Stimulated activated naive CD8-positive, alpha-beta T cell treated with anti-CD3 and anti-CD28 coated beads, Interleukin-15, amount 100 ng/mL, for 72 hours (primary cell): ENCODE results near the gene PPP1R10.

Experiments used
- ATAC-seq: fragments of 150-1000 bp; cut with Tn5 transposase; 2 replicates; pipeline ENCODE4 v1.10.0; 2021; ENCODE audit warnings: mild to moderate bottlenecking, moderate library complexity
- DNase-seq, 2 donors: peaks; one replicate each; pipeline ENCODE4 v3.0.0; 2021 to 2022
- H3K27ac Mint-ChIP-seq, 2 donors: one replicate each; pipeline ENCODE4 v1.8.0; 2022; ENCODE audit warnings: mild to moderate bottlenecking in 2 of 2, mixed read lengths in 2 of 2, moderate library complexity in 2 of 2
- H3K27me3 Mint-ChIP-seq: one replicate; pipeline ENCODE4 v1.8.0; 2022; ENCODE audit warnings: mixed read lengths
- H3K4me1 Mint-ChIP-seq: one replicate; pipeline ENCODE4 v1.8.0; 2022; ENCODE audit warnings: mild to moderate bottlenecking, mixed read lengths
- H3K4me3 Mint-ChIP-seq, 2 donors: one replicate each; pipeline ENCODE4 v1.8.0; 2022; ENCODE audit warnings: mild to moderate bottlenecking in 2 of 2, mixed read lengths in 2 of 2, moderate library complexity in 1 of 2
- H3K9me3 Mint-ChIP-seq, 2 donors: one replicate each; pipeline ENCODE4 v1.8.0; 2022; ENCODE audit warnings: mixed read lengths in 2 of 2

The PPP1R10 gene

DNA sequence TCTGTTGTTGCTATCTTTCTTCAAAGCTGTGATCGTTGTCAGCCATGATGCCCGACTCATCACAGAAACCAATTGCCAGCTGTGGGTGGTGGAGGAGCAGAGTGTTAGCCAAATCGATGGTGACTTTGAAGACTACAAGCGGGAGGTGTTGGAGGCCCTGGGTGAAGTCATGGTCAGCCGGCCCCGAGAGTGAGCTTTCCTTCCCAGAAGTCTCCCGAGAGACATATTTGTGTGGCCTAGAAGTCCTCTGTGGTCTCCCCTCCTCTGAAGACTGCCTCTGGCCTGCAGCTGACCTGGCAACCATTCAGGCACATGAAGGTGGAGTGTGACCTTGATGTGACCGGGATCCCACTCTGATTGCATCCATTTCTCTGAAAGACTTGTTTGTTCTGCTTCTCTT, 26.5 kb downstream of the PPP1R10 start:
- peak overlapping the region in 1 of 2 donors; percentile 56 for H3K27ac Mint-ChIP-seq
- ATAC-seq (no peak), DNase-seq (no peak)
- no peaks in the 10 kb centered on the region for H3K9me3 Mint-ChIP-seq
- H3K4me3 Mint-ChIP-seq, result no peak overlapping the region
- H3K27me3 Mint-ChIP-seq, result no peaks in the 10 kb centered on the region
- peaks cover 6% of the 10 kb centered on the region for H3K4me1 Mint-ChIP-seq

DNA sequence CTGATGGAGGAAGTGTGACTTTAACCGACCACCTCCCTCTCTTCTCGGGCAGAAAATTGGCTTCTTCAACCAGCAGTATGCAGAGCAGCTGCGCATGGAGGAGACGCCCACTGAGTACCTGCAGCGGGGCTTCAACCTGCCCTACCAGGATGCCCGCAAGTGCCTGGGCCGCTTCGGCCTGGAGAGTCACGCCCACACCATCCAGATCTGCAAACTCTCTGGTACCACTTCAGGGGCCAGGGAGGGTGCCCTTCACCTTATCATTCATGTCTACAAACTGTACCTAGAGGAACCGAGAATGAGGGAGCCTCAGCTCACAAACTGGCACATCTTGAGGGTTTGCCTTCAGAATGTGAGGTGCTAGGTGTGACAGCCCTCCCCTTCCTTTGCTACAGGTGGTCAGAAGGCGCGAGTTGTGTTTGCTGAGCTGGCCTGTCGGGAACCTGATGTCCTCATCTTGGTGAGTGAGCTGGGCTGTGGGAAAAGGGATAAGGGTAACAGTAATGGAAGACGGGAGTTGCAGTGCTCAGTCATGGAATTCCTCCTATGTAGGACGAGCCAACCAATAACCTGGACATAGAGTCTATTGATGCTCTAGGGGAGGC, 27.2 kb downstream of the PPP1R10 start:
- ATAC-seq (no peak), DNase-seq (no peak)
- Mint-ChIP-seq H3K9me3 (no peaks in the 10 kb centered on the region), H3K27me3 (no peaks in the 10 kb centered on the region), H3K4me3 (no peak overlapping the region), H3K27ac (no peak overlapping the region), H3K4me1 (peaks cover 6% of the 10 kb centered on the region)

GRCh38 chr6:30583921-30584320, 33.1 kb downstream of the PPP1R10 start:
- H3K27ac Mint-ChIP-seq, result no peak overlapping the region
- no peak for ATAC-seq

DNA sequence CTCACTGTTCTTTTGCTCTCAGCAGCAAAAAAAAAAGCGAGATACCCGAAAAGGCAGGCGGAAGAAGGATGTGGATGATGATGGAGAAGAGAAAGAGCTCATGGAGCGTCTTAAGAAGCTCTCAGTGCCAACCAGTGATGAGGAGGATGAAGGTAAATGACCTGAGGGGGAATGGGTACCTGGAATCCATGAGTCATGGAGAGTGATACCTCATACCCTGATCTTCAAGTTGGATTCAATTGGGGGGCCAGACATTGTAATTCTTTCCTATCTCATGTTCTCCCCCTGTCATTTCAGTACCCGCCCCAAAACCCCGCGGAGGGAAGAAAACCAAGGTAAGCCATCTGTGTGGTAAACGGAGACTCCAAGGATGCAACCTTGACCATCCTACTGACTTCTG, 39.0 kb downstream of the PPP1R10 start:
- no peak for DNase-seq
- Mint-ChIP-seq H3K27ac (peak overlapping the region in 1 of 2 donors; percentile 49), H3K9me3 (no peaks in the 10 kb centered on the region), H3K4me1 (peaks cover 37% of the 10 kb centered on the region), H3K27me3 (no peaks in the 10 kb centered on the region), H3K4me3 (no peak overlapping the region)
- no peak for ATAC-seq

More at GRCh38 chr6:30583921-30584320, 33.1 kb downstream of the PPP1R10 start:
- DNase-seq, result no peak
- Mint-ChIP-seq H3K27me3 (no peaks in the 10 kb centered on the region), H3K4me1 (no peaks in the 10 kb centered on the region), H3K4me3 (no peak overlapping the region), H3K9me3 (no peaks in the 10 kb centered on the region)

DNA sequence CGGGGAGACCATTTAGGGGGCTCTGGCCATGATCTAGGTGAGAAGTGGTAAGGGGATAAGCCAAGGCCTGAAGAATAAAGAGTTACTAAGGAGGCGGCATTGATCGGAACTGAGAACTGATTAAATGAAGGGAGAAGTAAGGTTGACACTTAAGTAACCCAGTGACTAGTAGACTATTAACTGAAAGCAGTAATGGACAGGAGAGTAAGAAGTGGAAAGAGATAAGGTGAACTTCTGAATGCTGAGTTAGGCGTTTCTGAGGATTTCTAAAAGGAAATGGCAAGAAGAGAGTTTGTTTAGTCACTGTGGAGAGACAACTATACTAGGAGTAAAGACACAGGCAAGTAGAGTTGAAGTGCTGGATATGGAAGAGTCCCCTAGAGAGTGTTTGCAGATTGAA, 43.9 kb downstream of the PPP1R10 start:
- ATAC-seq (no peak), DNase-seq (no peak)
- Mint-ChIP-seq H3K9me3 (no peaks in the 10 kb centered on the region), H3K4me1 (peaks cover 78% of the 10 kb centered on the region), H3K27me3 (no peaks in the 10 kb centered on the region), H3K4me3 (peak overlapping the region; percentile 95 to 99), H3K27ac (peak overlapping the region in 1 of 2 donors; percentile 20)

GRCh38 chr6:30572148-30572547, 44.9 kb downstream of the PPP1R10 start:
- no peak for DNase-seq
- H3K27ac Mint-ChIP-seq, result peak overlapping the region; percentile 99 to 100
- no peak for ATAC-seq

GRCh38 chr6:30571762-30572082, 45.3 kb downstream of the PPP1R10 start:
- Mint-ChIP-seq H3K27ac (peak overlapping the region; percentile 99 to 100), H3K4me1 (peaks cover 75% of the 10 kb centered on the region), H3K27me3 (no peaks in the 10 kb centered on the region), H3K9me3 (no peaks in the 10 kb centered on the region), H3K4me3 (peak overlapping the region; percentile 95 to 99)
- ATAC-seq (no peak), DNase-seq (no peak)

More at GRCh38 chr6:30572148-30572547, 44.9 kb downstream of the PPP1R10 start:
- H3K4me3 Mint-ChIP-seq, result peak overlapping the region; percentile 95 to 99
- no peaks in the 10 kb centered on the region for H3K9me3 Mint-ChIP-seq
- no peaks in the 10 kb centered on the region for H3K27me3 Mint-ChIP-seq
- peaks cover 76% of the 10 kb centered on the region for H3K4me1 Mint-ChIP-seq

DNA sequence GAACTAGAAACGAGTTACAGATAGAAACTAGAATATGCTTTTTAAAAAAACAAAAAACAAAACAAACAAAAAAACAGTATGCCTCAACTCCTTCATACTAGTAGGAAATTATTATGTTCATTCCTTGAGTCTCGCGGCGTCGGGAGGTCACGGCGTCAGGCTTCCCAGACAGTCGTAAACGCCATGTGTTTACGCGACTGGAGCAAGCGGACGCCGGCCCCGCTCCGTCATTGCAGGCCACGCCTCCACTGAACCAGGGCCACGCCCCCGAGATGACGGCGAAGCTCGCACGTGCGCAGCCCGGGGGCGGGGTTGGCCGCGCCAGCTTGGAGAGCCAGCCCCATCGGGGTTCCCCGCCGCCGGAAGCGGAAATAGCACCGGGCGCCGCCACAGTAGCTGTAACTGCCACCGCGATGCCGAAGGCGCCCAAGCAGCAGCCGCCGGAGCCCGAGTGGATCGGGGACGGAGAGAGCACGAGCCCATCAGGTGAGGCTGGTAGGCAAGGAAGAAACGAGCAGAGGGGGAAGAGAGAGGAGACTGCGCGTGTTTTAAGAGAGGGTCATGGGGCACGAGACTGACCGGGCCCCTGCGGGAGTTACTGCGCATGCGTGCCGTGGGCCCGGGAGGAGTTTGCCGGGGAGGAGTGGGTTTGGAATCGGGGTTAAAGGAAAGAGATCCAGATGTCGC, 45.8 kb downstream of the PPP1R10 start, which contains the start of gene ABCF1:
TSS of gene ABCF1 (plus strand) at position 368 of the 687 bp plus-strand sequence. CDS start at position 414, 46 bp downstream.
- Mint-ChIP-seq H3K4me3 (peak within 1 kb of the TSS; percentile 95 to 99), H3K27me3 (no peaks in the 10 kb centered on the region), H3K27ac (peak within 1 kb of the TSS; percentile 99 to 100), H3K9me3 (no peaks in the 10 kb centered on the region), H3K4me1 (peaks cover 70% of the 10 kb centered on the region)
- peak; percentile 93 for ATAC-seq
- DNase-seq, result peak; percentile 99 to 100

- ATAC-seq (peak; percentile 25), DNase-seq (no peak)
- Mint-ChIP-seq H3K4me3 (peak overlapping the region; percentile 95 to 99), H3K27ac (peak overlapping the region; percentile 99 to 100), H3K9me3 (no peaks in the 10 kb centered on the region), H3K4me1 (peaks cover 70% of the 10 kb centered on the region), H3K27me3 (no peaks in the 10 kb centered on the region)
These were observed 46.3 kb downstream of the PPP1R10 start for GRCh38 chr6:30570740-30571074.

DNA sequence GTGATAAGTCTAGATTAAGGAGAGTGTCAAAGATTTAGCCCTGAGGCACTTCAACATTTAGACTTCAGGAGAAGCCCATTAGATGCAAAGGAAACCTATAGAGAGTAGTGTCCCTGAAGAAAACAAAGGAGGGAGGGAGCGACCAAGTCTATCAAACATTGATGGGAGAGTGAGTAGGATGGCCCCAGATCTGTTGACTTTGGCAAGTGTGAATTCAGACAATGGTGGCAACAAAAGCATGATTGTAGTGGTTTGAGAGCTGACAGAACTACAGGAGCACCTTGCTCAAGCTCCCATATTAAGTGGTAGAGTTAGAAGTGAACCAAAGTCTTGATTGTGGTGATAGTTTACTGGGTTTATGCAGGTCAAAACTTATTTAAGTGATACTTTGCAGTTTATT, 46.8 kb downstream of the PPP1R10 start:
- Mint-ChIP-seq H3K9me3 (no peaks in the 10 kb centered on the region), H3K27me3 (no peaks in the 10 kb centered on the region), H3K27ac (peak overlapping the region in 1 of 2 donors; percentile 30), H3K4me3 (peak overlapping the region; percentile 95 to 99), H3K4me1 (peaks cover 70% of the 10 kb centered on the region)
- no peak for ATAC-seq
- DNase-seq, result no peak

DNA sequence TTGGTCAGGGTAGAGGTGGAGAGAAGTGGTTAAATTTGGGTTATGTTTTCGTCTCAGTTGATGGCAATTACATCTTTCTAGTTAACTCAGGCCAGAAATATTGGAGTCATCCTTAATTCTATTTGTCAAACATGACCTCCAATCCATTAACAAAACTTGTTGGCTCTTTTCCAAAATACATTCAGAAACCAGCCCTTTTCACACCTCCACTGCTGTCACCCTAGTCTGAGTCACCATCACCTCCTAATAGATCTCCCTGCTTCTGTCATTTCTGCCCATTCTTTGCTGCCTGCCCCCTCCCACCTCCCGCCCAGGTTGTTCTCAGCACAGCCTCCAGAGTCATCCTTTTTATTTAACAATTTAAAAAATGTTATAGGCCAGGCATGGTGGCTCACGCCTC, 48.8 kb downstream of the PPP1R10 start:
- ATAC-seq (peak; percentile 76), DNase-seq (peak; percentile 42 to 67)
- no peak overlapping the region for H3K4me3 Mint-ChIP-seq
- no peaks in the 10 kb centered on the region for H3K27me3 Mint-ChIP-seq
- H3K27ac Mint-ChIP-seq, result no peak overlapping the region
- H3K9me3 Mint-ChIP-seq, result no peaks in the 10 kb centered on the region
- H3K4me1 Mint-ChIP-seq, result peaks cover 57% of the 10 kb centered on the region

DNA sequence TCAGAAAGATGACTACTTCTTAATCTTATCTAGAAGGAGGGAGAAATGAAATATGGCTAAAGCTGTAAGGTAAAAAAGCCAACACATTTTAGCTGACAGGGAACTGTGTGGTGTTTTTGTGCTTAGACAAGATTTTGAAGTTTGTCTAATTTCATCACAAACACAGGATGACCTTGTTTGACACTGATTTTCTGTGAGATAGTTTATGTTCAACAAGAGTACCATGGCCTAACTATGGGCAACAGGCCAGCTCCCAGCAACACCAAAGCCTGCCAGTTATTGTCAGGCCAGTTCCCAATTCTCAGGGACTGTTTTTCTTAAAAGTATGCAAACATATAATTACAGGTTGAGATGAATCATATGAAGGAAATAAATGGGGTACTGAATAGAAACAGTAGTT, 51.3 kb downstream of the PPP1R10 start:
- H3K27ac Mint-ChIP-seq, result no peak overlapping the region
- peaks cover 44% of the 10 kb centered on the region for H3K4me1 Mint-ChIP-seq
- no peak overlapping the region for H3K4me3 Mint-ChIP-seq
- no peaks in the 10 kb centered on the region for H3K27me3 Mint-ChIP-seq
- ATAC-seq, result no peak
- DNase-seq, result no peak
- no peaks in the 10 kb centered on the region for H3K9me3 Mint-ChIP-seq

- DNase-seq (no peak), ATAC-seq (no peak)
- Mint-ChIP-seq H3K27me3 (no peaks in the 10 kb centered on the region), H3K4me1 (peaks cover 43% of the 10 kb centered on the region), H3K9me3 (no peaks in the 10 kb centered on the region), H3K4me3 (no peak overlapping the region), H3K27ac (peak overlapping the region in 1 of 2 donors; percentile 15)
These were observed 52.9 kb downstream of the PPP1R10 start for GRCh38 chr6:30564114-30564513.

DNA sequence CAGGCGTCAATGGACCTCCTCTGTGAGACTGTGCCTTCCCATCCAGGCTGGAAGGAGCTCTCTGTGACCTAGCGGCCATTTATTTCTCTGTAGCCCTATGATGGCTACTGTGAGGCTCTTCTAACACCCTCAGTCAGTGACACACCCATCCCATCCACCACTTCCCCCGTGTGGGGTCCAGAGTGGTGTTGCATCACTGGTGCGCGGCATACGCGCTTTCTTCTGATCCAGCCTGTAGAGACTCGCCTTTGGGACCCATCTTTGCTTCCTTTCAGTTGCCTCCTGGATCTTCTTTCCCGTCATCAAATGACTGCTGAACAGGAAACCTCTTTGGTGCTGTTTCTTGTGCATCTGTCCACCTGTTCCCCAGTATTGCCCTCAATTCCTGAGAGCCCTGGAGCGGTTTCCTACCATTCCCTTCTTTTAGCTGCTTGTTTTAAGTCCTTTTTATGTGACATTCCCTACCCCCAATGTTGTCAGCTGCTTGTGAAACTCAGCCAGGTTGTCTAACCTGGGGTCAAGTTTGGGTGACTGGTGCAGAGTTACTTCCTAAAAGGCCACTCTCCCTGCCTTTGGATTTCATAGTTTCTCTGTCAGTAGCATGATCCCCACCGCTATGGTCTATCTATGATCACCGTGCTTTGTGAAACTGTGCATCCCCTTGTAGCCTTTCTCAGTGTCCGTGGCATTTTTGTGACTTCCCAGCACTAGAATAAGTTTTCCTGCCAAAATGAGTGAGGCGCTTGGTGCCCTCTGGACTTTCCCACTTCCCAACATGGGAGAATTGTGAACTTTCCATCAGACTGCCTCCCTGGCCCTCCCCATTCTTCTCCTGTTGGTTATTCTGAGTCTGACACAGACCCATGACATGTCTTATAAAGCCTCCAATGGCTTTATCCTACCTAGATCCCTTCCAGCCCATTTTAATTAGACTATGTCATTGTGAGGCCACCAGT, 54.3 kb downstream of the PPP1R10 start:
- H3K4me1 Mint-ChIP-seq, result peaks cover 43% of the 10 kb centered on the region
- ATAC-seq (no peak), DNase-seq (no peak)
- no peak overlapping the region for H3K27ac Mint-ChIP-seq
- no peaks in the 10 kb centered on the region for H3K9me3 Mint-ChIP-seq
- no peak overlapping the region for H3K4me3 Mint-ChIP-seq
- no peaks in the 10 kb centered on the region for H3K27me3 Mint-ChIP-seq

DNA sequence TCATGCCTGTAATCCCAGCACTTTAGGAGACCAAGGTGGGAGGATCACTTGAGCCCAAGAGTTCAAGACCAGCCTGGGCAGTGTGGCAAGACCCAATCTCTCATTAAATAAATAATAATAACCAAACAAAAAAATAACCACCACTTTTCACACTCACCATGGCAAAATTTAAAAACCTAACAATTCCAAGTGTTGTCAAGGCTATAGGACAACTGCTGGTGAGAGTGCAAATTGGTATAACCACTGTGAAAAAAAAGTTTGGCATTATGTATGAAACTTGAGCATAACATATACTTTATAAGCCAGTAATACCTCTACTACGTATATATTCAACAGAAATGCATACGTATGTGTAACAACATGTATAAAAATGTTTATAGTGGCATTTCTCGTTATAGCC, 56.1 kb downstream of the PPP1R10 start:
- H3K9me3 Mint-ChIP-seq, result no peaks in the 10 kb centered on the region
- no peaks in the 10 kb centered on the region for H3K27me3 Mint-ChIP-seq
- ATAC-seq, result no peak
- no peak for DNase-seq
- H3K4me1 Mint-ChIP-seq, result peaks cover 43% of the 10 kb centered on the region
- no peak overlapping the region for H3K27ac Mint-ChIP-seq
- no peak overlapping the region for H3K4me3 Mint-ChIP-seq

DNA sequence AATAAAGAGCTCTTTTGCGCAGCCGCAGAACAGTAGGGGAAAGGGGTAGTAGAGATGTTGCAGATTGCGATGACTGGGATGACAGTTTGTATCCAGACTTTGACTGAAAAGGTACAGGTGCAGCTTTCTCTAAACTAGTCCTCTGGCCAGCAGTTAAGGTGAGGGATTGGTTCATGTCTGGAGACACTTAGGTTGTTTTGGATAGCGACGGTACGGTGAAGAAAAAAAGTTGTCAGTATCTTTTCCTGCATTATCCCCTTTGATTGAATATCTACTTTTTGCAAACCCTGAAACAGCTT, 59.4 kb downstream of the PPP1R10 start:
- Mint-ChIP-seq H3K4me1 (peaks cover 68% of the 10 kb centered on the region), H3K27me3 (no peaks in the 10 kb centered on the region), H3K27ac (peak overlapping the region; percentile 98 to 99), H3K9me3 (no peaks in the 10 kb centered on the region), H3K4me3 (peak overlapping the region; percentile 89 to 95)
- DNase-seq, result no peak
- ATAC-seq, result peak; percentile 13
